Suprapubic skin (tissue), 4 donors: ENCODE results near the gene PTBP3. TPM values are rescaled to one million over a fixed set of nuclear protein-coding genes. Genes with fewer than 3 reads are reported as not detected.

Experiments
- DNase-seq, 2 donors: peaks; one replicate each; pipeline ENCODE4 v3.0.0-alpha.2; 2019; ENCODE audit warnings: low spot score in 2 of 2
- H3K27ac ChIP-seq: fragments of 200-600 bp; sonication (generic); one replicate; pipeline ENCODE4 v1.5.1; 2019
- H3K27me3 ChIP-seq: fragments of 200-600 bp; sonication (generic); one replicate; pipeline ENCODE4 v1.5.1; 2019
- H3K36me3 ChIP-seq: fragments of 200-600 bp; sonication (generic); one replicate; pipeline ENCODE4 v1.5.1; 2019
- H3K4me1 ChIP-seq: fragments of 200-600 bp; sonication (generic); one replicate; pipeline ENCODE4 v1.5.1; 2019
- H3K4me3 ChIP-seq: fragments of 200-600 bp; sonication (generic); one replicate; pipeline ENCODE4 v1.5.1; 2019; ENCODE audit warnings: mild to moderate bottlenecking
- H3K9me3 ChIP-seq: fragments of 200-600 bp; sonication (generic); one replicate; pipeline ENCODE4 v1.5.1; 2019
- EP300 ChIP-seq: sonication (generic); formaldehyde crosslinking; IDR thresholded peaks from one replicate; pipeline ENCODE4 v1.6.1; 2017; ENCODE audit warnings: antibody characterized with exemption
- POLR2A ChIP-seq, 2 donors: fragments of 450-650 bp; IDR thresholded peaks; one replicate each; pipeline ENCODE4 v1.6.1; 2017; ENCODE audit warnings: antibody characterized with exemption in 2 of 2, mild to moderate bottlenecking in 2 of 2, moderate library complexity in 2 of 2
- POLR2AphosphoS5 ChIP-seq, 3 donors: sonication (generic); formaldehyde crosslinking; IDR thresholded peaks; one replicate each; pipeline ENCODE4 v1.6.1; 2017; ENCODE audit warnings: antibody characterized with exemption in 3 of 3
- WGBS: methylation state at CpG from one replicate; pipeline ENCODE4 v1.1.5; 2018; 5-methylcytosine and 5-hydroxymethylcytosine counted together
- total RNA-seq, 4 donors: library from RNA; depleted of rRNA; stranded (reverse); fragments of >200 nt; gene quantifications; one replicate each; pipeline ENCODE4 v1.1.0, GENCODE V29; 2016
- TF ChIP-seq, protein P1 (sequence below), 2 donors: fragments of 200-600 bp in 1 of 2; fragments of 450-650 bp in 1 of 2; sonication (generic) in 1 of 2; IDR thresholded peaks; one replicate each; pipeline ENCODE4 v1.5.1; 2016 to 2019; ENCODE audit warnings: antibody characterized with exemption in 2 of 2, mild to moderate bottlenecking in 1 of 2, moderate library complexity in 1 of 2

PTBP3 gene
- total RNA-seq, 4 donors from 2014 or later: 90.4 to 333 (median 168) TPM

DNA sequence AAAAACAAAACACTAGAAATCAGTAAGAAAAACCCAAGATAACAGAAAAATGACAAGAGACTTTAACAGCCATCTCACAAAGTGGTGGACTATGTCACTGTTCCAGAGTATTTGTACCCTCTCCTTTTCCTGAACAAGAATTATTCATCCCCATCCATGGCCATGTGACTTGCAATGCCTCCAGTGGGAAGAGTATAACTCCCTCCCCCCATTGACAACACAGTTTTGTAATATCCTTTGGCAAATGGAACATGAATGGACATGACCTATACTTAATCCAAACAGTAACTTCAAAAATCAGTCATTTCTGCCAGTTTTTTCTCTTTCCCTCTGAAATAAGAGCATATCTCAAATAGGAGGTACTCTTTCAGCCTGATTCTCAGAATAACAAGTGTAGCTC lies 33.9 kb downstream of the PTBP3 start:
- H3K4me1 ChIP-seq: peaks cover 17% of the 10 kb centered on the region
- no peak for DNase-seq
- no peaks in the 10 kb centered on the region for H3K36me3 ChIP-seq
- no peak overlapping the region for H3K27ac ChIP-seq
- TF ChIP-seq, protein P1, sequence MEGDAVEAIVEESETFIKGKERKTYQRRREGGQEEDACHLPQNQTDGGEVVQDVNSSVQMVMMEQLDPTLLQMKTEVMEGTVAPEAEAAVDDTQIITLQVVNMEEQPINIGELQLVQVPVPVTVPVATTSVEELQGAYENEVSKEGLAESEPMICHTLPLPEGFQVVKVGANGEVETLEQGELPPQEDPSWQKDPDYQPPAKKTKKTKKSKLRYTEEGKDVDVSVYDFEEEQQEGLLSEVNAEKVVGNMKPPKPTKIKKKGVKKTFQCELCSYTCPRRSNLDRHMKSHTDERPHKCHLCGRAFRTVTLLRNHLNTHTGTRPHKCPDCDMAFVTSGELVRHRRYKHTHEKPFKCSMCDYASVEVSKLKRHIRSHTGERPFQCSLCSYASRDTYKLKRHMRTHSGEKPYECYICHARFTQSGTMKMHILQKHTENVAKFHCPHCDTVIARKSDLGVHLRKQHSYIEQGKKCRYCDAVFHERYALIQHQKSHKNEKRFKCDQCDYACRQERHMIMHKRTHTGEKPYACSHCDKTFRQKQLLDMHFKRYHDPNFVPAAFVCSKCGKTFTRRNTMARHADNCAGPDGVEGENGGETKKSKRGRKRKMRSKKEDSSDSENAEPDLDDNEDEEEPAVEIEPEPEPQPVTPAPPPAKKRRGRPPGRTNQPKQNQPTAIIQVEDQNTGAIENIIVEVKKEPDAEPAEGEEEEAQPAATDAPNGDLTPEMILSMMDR (IDR thresholded peaks at IDR 0.05): no peak
- TF ChIP-seq POLR2AphosphoS5 (IDR thresholded peaks at IDR 0.05) (no peak), EP300 (no peak), POLR2A (IDR thresholded peaks at IDR 0.05) (no peak)
- no peak overlapping the region for H3K4me3 ChIP-seq
- H3K27me3 ChIP-seq: no peaks in the 10 kb centered on the region
- no peaks in the 10 kb centered on the region for H3K9me3 ChIP-seq

DNA sequence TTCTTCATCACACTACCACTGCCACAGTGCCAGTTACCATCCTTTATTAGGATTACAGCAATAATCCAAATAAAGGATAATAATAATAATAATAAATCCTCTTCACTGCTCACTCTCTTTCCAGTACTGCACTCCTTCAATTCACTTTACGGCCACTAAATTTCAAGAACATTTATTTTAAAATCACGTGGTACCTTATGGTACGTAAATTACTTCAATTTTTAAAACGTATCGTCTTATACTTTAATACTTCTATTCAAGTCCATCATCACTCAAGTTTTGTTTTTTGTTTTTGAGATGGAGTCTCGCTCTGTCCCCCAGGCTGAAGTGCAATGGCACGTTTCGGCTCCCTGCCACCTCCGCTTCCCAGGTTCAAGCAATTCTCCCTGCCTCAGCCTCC lies 36.5 kb downstream of the PTBP3 start:
- Histone ChIP-seq H3K4me1 (peaks cover 17% of the 10 kb centered on the region), H3K27me3 (no peaks in the 10 kb centered on the region), H3K9me3 (no peaks in the 10 kb centered on the region), H3K4me3 (no peak overlapping the region), H3K27ac (no peak overlapping the region), H3K36me3 (peaks cover 5% of the 10 kb centered on the region)
- DNase-seq: no peak
- WGBS: 98% methylated on average over 9 of the region's 9 CpGs
- TF ChIP-seq POLR2A (IDR thresholded peaks at IDR 0.05) (no peak), POLR2AphosphoS5 (IDR thresholded peaks at IDR 0.05) (no peak), EP300 (no peak)
- TF ChIP-seq, protein P1 (IDR thresholded peaks at IDR 0.05): no peak

DNA sequence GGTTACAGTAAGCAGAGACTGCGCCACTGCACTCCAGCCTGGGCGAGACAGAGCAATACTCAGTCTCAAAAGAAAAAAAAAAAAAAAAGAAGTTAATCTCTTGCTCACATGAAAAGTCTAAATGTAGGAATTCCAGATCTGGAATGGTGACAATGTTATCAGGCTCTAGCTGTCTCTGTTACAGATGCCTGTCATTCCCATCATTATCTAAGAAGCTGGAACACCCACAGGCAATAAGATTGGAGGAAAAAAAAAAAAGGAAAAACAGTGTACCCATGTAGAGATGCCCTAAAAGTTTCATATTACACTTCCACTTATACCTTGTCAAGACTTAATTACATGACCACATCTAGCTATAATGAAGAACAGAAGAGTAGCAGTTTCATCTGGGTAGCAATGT lies 38.2 kb downstream of the PTBP3 start:
- Histone ChIP-seq H3K36me3 (peaks cover 10% of the 10 kb centered on the region), H3K27ac (no peak overlapping the region), H3K4me3 (no peak overlapping the region), H3K4me1 (peaks cover 17% of the 10 kb centered on the region), H3K9me3 (no peaks in the 10 kb centered on the region), H3K27me3 (no peaks in the 10 kb centered on the region)
- no peak for DNase-seq
- WGBS: 91% methylated on average over 2 of the region's 2 CpGs
- TF ChIP-seq EP300: no peak
- no peak for TF ChIP-seq POLR2A (IDR thresholded peaks at IDR 0.05)
- TF ChIP-seq, protein P1 (IDR thresholded peaks at IDR 0.05): no peak
- TF ChIP-seq POLR2AphosphoS5 (IDR thresholded peaks at IDR 0.05): no peak

DNA sequence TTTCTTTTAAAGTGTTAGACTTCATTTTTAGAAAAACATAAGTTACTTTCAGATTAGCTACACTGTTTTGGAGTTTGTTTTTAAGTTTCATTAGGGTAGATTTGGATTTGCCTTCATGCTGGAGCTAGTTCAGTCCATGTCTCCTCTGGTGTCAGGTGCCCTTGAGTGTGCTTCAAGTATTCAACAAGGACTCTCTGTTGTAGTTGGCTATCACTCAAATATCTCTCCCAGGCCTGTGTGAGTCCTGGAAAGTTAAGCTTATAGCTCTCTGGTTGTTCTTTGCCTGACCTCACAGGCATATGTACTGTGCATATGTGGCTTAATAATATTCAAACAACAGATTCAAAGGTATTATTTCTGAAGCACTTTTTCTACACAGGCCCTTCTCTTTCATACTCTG lies 45.4 kb downstream of the PTBP3 start:
- TF ChIP-seq POLR2A (IDR thresholded peaks at IDR 0.05) (no peak), POLR2AphosphoS5 (IDR thresholded peaks at IDR 0.05) (no peak), EP300 (no peak)
- TF ChIP-seq, protein P1 (IDR thresholded peaks at IDR 0.05): no peak
- peaks cover 15% of the 10 kb centered on the region for H3K36me3 ChIP-seq
- no peak overlapping the region for H3K27ac ChIP-seq

DNA sequence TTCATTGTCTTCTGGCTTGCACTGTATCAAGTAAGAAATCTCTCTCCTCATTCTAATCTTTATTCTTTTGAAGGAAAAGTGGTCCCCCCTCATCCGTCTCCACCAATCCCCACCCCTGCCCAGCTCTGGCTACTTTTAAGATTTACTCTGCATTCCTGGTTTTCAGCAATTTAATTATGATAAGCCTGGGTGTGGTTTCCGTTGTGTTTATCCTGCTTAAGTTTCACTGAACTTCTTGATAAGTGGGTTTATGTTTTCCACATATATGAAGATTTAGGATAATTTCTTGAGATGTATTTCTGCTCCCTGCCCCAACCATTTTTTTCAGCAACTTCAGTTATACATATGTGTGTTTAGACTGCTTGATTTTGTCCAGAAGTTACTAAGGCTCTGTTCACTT lies 46.5 kb downstream of the PTBP3 start:
- no peak for DNase-seq
- Histone ChIP-seq H3K36me3 (peaks cover 13% of the 10 kb centered on the region), H3K4me3 (no peak overlapping the region), H3K27me3 (no peaks in the 10 kb centered on the region), H3K9me3 (no peaks in the 10 kb centered on the region), H3K4me1 (peaks cover 6% of the 10 kb centered on the region), H3K27ac (no peak overlapping the region)
- TF ChIP-seq EP300: no peak
- no peak for TF ChIP-seq POLR2A (IDR thresholded peaks at IDR 0.05)
- TF ChIP-seq, protein P1 (IDR thresholded peaks at IDR 0.05): no peak
- TF ChIP-seq POLR2AphosphoS5 (IDR thresholded peaks at IDR 0.05): no peak
- 79% methylated on average over 2 of the region's 2 CpGs for WGBS

More for the DNA sequence above, 45.4 kb downstream of the PTBP3 start:
- Histone ChIP-seq H3K4me3 (no peak overlapping the region), H3K9me3 (no peaks in the 10 kb centered on the region), H3K27me3 (no peaks in the 10 kb centered on the region), H3K4me1 (peaks cover 6% of the 10 kb centered on the region)
- DNase-seq: no peak
